Measurements from ENCODE around the gene CSNK1G2. TPM values are rescaled to one million over a fixed set of nuclear protein-coding genes. Genes with fewer than 3 reads are reported as not detected.

CSNK1G2 gene
- total and polyA plus RNA-seq, 2 of the 13 experiments (the other 11 are each of a cell fraction or from before 2014, with no cell fraction given), result 53.8 to 72.5 TPM

DNA sequence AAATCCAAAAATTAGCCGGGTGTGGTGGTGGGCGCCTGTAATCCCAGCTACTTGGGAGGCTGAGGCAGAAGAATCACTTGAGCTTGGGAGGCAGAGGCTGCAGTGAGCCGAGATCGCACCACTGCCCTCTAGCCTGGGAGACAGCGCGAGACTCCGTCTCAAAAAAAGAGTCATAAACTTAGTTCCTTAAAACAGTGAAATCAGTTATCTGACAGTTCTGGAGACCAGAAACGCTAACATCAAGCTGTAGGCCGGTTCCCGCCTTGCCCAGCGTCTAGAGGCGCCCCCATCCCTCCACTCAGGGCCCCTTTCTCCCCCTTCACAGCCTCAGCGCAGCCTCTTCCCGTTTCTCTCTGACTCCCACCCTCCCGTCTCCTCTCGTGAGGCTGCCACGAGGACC lies 23.8 kb upstream of the CSNK1G2 start (continued):
- TF ChIP-seq, protein P1, sequence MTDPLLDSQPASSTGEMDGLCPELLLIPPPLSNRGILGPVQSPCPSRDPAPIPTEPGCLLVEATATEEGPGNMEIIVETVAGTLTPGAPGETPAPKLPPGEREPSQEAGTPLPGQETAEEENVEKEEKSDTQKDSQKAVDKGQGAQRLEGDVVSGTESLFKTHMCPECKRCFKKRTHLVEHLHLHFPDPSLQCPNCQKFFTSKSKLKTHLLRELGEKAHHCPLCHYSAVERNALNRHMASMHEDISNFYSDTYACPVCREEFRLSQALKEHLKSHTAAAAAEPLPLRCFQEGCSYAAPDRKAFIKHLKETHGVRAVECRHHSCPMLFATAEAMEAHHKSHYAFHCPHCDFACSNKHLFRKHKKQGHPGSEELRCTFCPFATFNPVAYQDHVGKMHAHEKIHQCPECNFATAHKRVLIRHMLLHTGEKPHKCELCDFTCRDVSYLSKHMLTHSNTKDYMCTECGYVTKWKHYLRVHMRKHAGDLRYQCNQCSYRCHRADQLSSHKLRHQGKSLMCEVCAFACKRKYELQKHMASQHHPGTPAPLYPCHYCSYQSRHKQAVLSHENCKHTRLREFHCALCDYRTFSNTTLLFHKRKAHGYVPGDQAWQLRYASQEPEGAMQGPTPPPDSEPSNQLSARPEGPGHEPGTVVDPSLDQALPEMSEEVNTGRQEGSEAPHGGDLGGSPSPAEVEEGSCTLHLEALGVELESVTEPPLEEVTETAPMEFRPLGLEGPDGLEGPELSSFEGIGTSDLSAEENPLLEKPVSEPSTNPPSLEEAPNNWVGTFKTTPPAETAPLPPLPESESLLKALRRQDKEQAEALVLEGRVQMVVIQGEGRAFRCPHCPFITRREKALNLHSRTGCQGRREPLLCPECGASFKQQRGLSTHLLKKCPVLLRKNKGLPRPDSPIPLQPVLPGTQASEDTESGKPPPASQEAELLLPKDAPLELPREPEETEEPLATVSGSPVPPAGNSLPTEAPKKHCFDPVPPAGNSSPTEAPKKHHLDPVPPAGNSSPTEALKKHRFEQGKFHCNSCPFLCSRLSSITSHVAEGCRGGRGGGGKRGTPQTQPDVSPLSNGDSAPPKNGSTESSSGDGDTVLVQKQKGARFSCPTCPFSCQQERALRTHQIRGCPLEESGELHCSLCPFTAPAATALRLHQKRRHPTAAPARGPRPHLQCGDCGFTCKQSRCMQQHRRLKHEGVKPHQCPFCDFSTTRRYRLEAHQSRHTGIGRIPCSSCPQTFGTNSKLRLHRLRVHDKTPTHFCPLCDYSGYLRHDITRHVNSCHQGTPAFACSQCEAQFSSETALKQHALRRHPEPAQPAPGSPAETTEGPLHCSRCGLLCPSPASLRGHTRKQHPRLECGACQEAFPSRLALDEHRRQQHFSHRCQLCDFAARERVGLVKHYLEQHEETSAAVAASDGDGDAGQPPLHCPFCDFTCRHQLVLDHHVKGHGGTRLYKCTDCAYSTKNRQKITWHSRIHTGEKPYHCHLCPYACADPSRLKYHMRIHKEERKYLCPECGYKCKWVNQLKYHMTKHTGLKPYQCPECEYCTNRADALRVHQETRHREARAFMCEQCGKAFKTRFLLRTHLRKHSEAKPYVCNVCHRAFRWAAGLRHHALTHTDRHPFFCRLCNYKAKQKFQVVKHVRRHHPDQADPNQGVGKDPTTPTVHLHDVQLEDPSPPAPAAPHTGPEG (CRISPR knock-in tag; IDR thresholded peaks at IDR 0.05), result no peak
- TF ChIP-seq HNRNPL (IDR thresholded peaks at IDR 0.05; ENCODE audit: low read depth, low read length) (no peak), ZKSCAN8 (CRISPR knock-in tag; IDR thresholded peaks at IDR 0.05; ENCODE audit: borderline replicate concordance) (no peak), FOXA1 (IDR thresholded peaks at IDR 0.05) (no peak), FOXA1 (CRISPR knock-in tag; IDR thresholded peaks at IDR 0.05) (no peak)

DNA sequence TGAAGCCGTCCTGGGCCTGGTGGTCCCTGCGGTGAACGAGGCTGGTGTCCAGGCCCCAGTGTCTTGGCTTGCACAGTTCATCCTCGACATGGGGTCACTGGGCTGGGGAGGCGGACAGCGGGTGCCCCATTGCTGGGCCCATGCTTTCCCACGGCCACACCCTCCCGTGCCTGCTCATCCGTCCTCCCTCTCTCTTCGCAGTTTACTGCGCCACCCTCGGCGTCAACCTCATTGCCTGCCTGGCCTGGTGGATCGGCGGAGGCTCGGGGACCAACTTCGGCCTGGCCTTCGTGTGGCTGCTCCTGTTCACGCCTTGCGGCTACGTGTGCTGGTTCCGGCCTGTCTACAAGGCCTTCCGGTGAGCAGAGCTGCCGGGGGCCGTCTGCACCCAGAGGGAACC lies 23.0 kb upstream of the CSNK1G2 start:
- Histone ChIP-seq H2AFZ (ENCODE audit: low read length) (no peak overlapping the region), H3K36me3 (replicated peaks in 1 of 2; ENCODE audit: control insufficient read depth in 1 of 2, insufficient read depth in 2 of 2, low read length in 2 of 2) (peaks cover 23 to 53% of the 10 kb centered on the region in 2 experiments; a peak in 4 of 5 replicates), H3K27me3 (ENCODE audit: control insufficient read depth in 1 of 2, insufficient read depth in 2 of 2, low read length in 2 of 2) (no peaks in the 10 kb centered on the region; a peak in 1 of 5 replicates), H3K27ac (ENCODE audit: extremely low read length, insufficient read depth, low read length) (no peak overlapping the region), H3K79me2 (ENCODE audit: insufficient read depth, low read length) (peaks cover 6% of the 10 kb centered on the region), H3K4me2 (ENCODE audit: low read depth, low read length) (no peak overlapping the region), H3K4me3 (replicated peaks in 1 of 3; ENCODE audit: insufficient read depth in 1 of 3, low read depth in 2 of 3, low read length in 3 of 3) (no peak overlapping the region), H4K20me1 (ENCODE audit: insufficient read depth, low read length) (no peaks in the 10 kb centered on the region), H3K9me3 (ENCODE audit: low read length) (no peaks in the 10 kb centered on the region), H3K9ac (ENCODE audit: insufficient read depth, low read depth, low read length) (no peak overlapping the region), H3K4me1 (ENCODE audit: insufficient read depth, low read length) (no peaks in the 10 kb centered on the region)
- ATAC-seq, result no peak
- ChIA-PET CTCF (ENCODE audit: low intra/inter-chr PET ratio, low total read pairs) (no interaction called here), POLR2A (no interaction called here)
- no peak for FAIRE-seq
- intact Hi-C loops (cut with micrococcal nuclease; ENCODE audit: unreplicated experiment), result no loop called here
- no peak for DNase-seq (ENCODE audit: low spot score)
- TF ChIP-seq, protein P2, sequence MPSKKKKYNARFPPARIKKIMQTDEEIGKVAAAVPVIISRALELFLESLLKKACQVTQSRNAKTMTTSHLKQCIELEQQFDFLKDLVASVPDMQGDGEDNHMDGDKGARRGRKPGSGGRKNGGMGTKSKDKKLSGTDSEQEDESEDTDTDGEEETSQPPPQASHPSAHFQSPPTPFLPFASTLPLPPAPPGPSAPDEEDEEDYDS (CRISPR knock-in tag; IDR thresholded peaks at IDR 0.05), result no peak
- no peak for TF ChIP-seq GTF3A (CRISPR knock-in tag; conservative IDR thresholded peaks at IDR 0.05)
- no peak for TF ChIP-seq ZNF337 (CRISPR knock-in tag; IDR thresholded peaks at IDR 0.05; ENCODE audit: borderline replicate concordance, low read depth)
- TF ChIP-seq DNMT1 (CRISPR knock-in tag; IDR thresholded peaks at IDR 0.05), result no peak
- TF ChIP-seq AGO2 (optimal IDR thresholded peaks at IDR 0.05; ENCODE audit: low read depth, low read length), result peak; percentile 18
- in situ Hi-C loops (cut with HindIII; ENCODE audit: extremely low pct_ligation_motif_present, low pct_unique_long_range_greater_than_20kb), result no loop called here
- WGBS (ENCODE audit: low lambda C conversion rate), result 97% methylated on average over 18 of the region's 25 CpGs
- no TSS peak for BruUV-seq (replicated peaks)
